ENCODE measurements around the gene ITGBL1. TPM values are rescaled to one million over a fixed set of nuclear protein-coding genes. Genes with fewer than 3 reads are reported as not detected.

ITGBL1 gene
- total and polyA plus RNA-seq, 2 of the 4 experiments (the other 2 are of a cell fraction): 22.2 to 24.2 TPM

DNA sequence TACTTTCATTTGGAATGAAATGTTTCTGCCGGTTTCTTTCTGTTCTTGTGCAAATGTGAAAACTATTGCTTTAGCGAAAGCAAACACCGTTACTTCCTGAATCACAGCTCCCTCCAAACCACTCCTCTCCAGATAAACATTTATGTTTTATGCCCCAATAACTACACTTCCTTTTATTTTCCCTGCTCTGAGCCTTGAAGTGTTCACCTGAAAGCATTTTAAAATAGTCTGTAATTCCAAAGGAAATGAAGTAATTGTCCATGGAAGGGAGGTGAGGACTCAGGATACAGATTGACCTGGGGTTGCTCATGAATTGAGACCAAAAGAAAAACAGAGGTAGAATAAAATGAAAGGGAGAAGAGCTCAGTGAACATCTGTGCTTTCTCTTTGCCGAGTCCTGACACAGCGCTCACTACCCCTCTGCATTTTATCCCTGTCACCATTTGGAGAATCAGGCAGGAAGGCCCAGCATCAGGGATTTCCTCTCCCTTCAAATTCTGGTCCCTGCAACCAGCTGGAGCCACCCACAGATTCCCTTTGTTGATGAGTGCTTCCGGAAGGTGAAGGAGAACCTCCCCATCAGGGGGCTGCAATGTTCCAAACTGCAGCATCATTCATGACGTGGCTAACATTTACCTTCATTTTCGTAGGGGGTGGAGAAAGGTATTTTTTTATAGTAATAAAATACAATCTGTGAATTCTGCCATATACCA lies 171.9 kb downstream of the ITGBL1 start:
- no peak overlapping the region for H3K18ac ChIP-seq (ENCODE audit: low read depth, low read length)
- 0 out of 2 replicates have a peak overlapping the region, but pooled peaks have one; percentile 18 for H3K14ac ChIP-seq (replicated peaks; ENCODE audit: low read depth, low read length)
- ATAC-seq (ENCODE audit: low read depth): peak; percentile 40
- H2AFZ ChIP-seq (replicated peaks; ENCODE audit: low read length, poor library complexity): peak overlapping the region; percentile 67
- H3K27me3 ChIP-seq (ENCODE audit: control insufficient read depth, insufficient read depth, low read length): no peaks in the 10 kb centered on the region
- no TSS peak for BruUV-seq (replicated peaks)
- H3K27ac ChIP-seq (ENCODE audit: insufficient read depth, low read length): no peak overlapping the region
- no peak overlapping the region for H3K23ac ChIP-seq (ENCODE audit: low read depth, low read length)
- peak overlapping the region; percentile 24; the same call in 1 of the 2 replicates for H2BK120ac ChIP-seq (ENCODE audit: low read depth, low read length)
- no peak overlapping the region for H3K4ac ChIP-seq (ENCODE audit: low read depth, low read length)
- H3K56ac ChIP-seq (ENCODE audit: extremely low read depth, insufficient read depth, low read length): no peak overlapping the region
- H2AK9ac ChIP-seq (replicated peaks; ENCODE audit: low read depth, low read length, poor library complexity): no peak overlapping the region
- intact Hi-C loops (cut with micrococcal nuclease) (no loop called here), in situ Hi-C loops (cut with MboI; ENCODE audit: low sequenced_read_pairs) (no loop called here), dilution Hi-C loops (cut with HindIII; ENCODE audit: low sequenced_read_pairs, unreplicated experiment) (no loop called here)
- ChIA-PET POLR2A (ENCODE audit: unreplicated experiment) (interaction anchor here (0.6 kb wide), 1 partner anchor 1426 kb away, joined by 3 read pairs; no protein-coding TSS in a partner anchor), CTCF (no interaction called here)
- peak overlapping the region; percentile 20; the same call in 1 of the 2 replicates for H2BK20ac ChIP-seq (ENCODE audit: low read depth, low read length)
- no peak overlapping the region for H3K4me3 ChIP-seq (ENCODE audit: insufficient read depth, low read depth, low read length)
- H3K79me1 ChIP-seq (ENCODE audit: low read depth in 1 of 2, low read length in 2 of 2): no peaks in the 10 kb centered on the region
- H3K9me3 ChIP-seq (ENCODE audit: control insufficient read depth, insufficient read depth, low read length): no peaks in the 10 kb centered on the region
- WGBS, 2 experiments (ENCODE audit: extremely low coverage in 2 of 2, insufficient read length in 1 of 2): no CpG with 5 or more reads among the region's 8 CpGs
- H2BK15ac ChIP-seq (ENCODE audit: low read depth, low read length): no peak overlapping the region
- peaks cover 4% of the 10 kb centered on the region; the same call in 1 of the 2 replicates for H3K4me1 ChIP-seq (ENCODE audit: control insufficient read depth, insufficient read depth, low read length)
- no peaks in the 10 kb centered on the region for H3K36me3 ChIP-seq (ENCODE audit: control insufficient read depth, insufficient read depth, low read length)
- H4K8ac ChIP-seq (ENCODE audit: low read depth in 2 of 2, low read length in 2 of 2): peak overlapping the region in 1 of 2 experiments; percentile 72; a peak in 2 of 4 replicates
- H2BK5ac ChIP-seq (ENCODE audit: low read depth, low read length, poor library complexity, severe bottlenecking): peak overlapping the region; percentile 2
- no peaks in the 10 kb centered on the region for H4K20me1 ChIP-seq (ENCODE audit: insufficient read depth, low read length)
- DNase-seq: peak; percentile 11
- H3K9ac ChIP-seq (ENCODE audit: low read depth, low read length): no peak overlapping the region; the same call in 1 of the 2 replicates
- H3K4me2 ChIP-seq (ENCODE audit: low read depth, low read length): peak overlapping the region; percentile 61
- no peak overlapping the region for H2AK5ac ChIP-seq (ENCODE audit: low read depth, low read length)
- peak overlapping the region; percentile 35; the same call in 1 of the 2 replicates for H4K5ac ChIP-seq (ENCODE audit: low read depth, low read length)
- H4K91ac ChIP-seq (ENCODE audit: insufficient read depth, low read depth, low read length): no peak overlapping the region
- 0 out of 2 replicates have a peak, but pooled peaks cover 3% of the 10 kb centered on the region for H3K9me1 ChIP-seq (ENCODE audit: insufficient read depth, low read length)
- TF ChIP-seq MXI1 (IDR thresholded peaks at IDR 0.05; ENCODE audit: borderline replicate concordance, low read depth, low read length): no peak
- TF ChIP-seq, protein P1, sequence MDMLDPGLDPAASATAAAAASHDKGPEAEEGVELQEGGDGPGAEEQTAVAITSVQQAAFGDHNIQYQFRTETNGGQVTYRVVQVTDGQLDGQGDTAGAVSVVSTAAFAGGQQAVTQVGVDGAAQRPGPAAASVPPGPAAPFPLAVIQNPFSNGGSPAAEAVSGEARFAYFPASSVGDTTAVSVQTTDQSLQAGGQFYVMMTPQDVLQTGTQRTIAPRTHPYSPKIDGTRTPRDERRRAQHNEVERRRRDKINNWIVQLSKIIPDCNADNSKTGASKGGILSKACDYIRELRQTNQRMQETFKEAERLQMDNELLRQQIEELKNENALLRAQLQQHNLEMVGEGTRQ (IDR thresholded peaks at IDR 0.05; ENCODE audit: low read depth, low read length): no peak
- no peak for TF ChIP-seq CEBPB (IDR thresholded peaks at IDR 0.05; ENCODE audit: low read depth, low read length)
- TF ChIP-seq, protein P2, sequence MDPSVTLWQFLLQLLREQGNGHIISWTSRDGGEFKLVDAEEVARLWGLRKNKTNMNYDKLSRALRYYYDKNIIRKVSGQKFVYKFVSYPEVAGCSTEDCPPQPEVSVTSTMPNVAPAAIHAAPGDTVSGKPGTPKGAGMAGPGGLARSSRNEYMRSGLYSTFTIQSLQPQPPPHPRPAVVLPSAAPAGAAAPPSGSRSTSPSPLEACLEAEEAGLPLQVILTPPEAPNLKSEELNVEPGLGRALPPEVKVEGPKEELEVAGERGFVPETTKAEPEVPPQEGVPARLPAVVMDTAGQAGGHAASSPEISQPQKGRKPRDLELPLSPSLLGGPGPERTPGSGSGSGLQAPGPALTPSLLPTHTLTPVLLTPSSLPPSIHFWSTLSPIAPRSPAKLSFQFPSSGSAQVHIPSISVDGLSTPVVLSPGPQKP (IDR thresholded peaks at IDR 0.05; ENCODE audit: borderline replicate concordance, low read depth, low read length): no peak
- no peak for TF ChIP-seq MAFK (IDR thresholded peaks at IDR 0.05; ENCODE audit: low read depth, low read length)
- TF ChIP-seq SMC3 (IDR thresholded peaks at IDR 0.05; ENCODE audit: low read depth, low read length): no peak
- no peak for TF ChIP-seq NFE2L2 (IDR thresholded peaks at IDR 0.05; ENCODE audit: low read depth, low read length)
- TF ChIP-seq BHLHE40 (IDR thresholded peaks at IDR 0.05; ENCODE audit: low read depth, low read length): no peak
- TF ChIP-seq CHD1 (IDR thresholded peaks at IDR 0.05; ENCODE audit: low read depth, low read length): no peak
- TF ChIP-seq POLR2A (IDR thresholded peaks at IDR 0.05; ENCODE audit: low read depth, low read length): no peak
- TF ChIP-seq MAZ (IDR thresholded peaks at IDR 0.05; ENCODE audit: borderline replicate concordance, low read depth, low read length): no peak
- no peak for TF ChIP-seq RCOR1 (IDR thresholded peaks at IDR 0.05; ENCODE audit: insufficient replicate concordance, low read length)
- TF ChIP-seq RAD21 (IDR thresholded peaks at IDR 0.05; ENCODE audit: low read length): no peak
- no peak for TF ChIP-seq FOS (IDR thresholded peaks at IDR 0.05; ENCODE audit: low read depth, low read length)
- TF ChIP-seq, protein P3, sequence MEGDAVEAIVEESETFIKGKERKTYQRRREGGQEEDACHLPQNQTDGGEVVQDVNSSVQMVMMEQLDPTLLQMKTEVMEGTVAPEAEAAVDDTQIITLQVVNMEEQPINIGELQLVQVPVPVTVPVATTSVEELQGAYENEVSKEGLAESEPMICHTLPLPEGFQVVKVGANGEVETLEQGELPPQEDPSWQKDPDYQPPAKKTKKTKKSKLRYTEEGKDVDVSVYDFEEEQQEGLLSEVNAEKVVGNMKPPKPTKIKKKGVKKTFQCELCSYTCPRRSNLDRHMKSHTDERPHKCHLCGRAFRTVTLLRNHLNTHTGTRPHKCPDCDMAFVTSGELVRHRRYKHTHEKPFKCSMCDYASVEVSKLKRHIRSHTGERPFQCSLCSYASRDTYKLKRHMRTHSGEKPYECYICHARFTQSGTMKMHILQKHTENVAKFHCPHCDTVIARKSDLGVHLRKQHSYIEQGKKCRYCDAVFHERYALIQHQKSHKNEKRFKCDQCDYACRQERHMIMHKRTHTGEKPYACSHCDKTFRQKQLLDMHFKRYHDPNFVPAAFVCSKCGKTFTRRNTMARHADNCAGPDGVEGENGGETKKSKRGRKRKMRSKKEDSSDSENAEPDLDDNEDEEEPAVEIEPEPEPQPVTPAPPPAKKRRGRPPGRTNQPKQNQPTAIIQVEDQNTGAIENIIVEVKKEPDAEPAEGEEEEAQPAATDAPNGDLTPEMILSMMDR (conservative IDR thresholded peaks at IDR 0.05; ENCODE audit: low read depth, low read length): no peak

Data from IMR-90 (cell line).